Vagina (tissue), 2 donors: ENCODE measurements around the gene RASGRP1. TPM values are rescaled to one million over a fixed set of nuclear protein-coding genes. Genes with fewer than 3 reads are reported as not detected.
A peak's percentile ranks its signal among the peaks of the same experiment; 100 is the strongest.

ENCODE experiments used
- DNase-seq, 2 donors: peaks; one replicate each; pipeline ENCODE4 v3.0.0-alpha.2; 2017; ENCODE audit errors: extremely low spot score in 2 of 2
- H3K27ac ChIP-seq: fragments of 200-600 bp; sonication (generic); one replicate; pipeline ENCODE4 v1.5.1; 2019
- H3K27me3 ChIP-seq: fragments of 200-600 bp; sonication (generic); one replicate; pipeline ENCODE4 v1.5.1; 2019
- H3K36me3 ChIP-seq, 2 donors: fragments of 200-600 bp; sonication (generic); one replicate each; pipeline ENCODE4 v1.5.1; 2017 to 2019
- H3K4me1 ChIP-seq: fragments of 200-600 bp; sonication (generic); one replicate; pipeline ENCODE4 v1.5.1; 2019
- H3K4me3 ChIP-seq, 2 donors: fragments of 200-600 bp; sonication (generic); 1 replicate in 1 of 2; 2 replicates in 1 of 2; pipeline ENCODE4 v1.5.1; 2016 to 2019
- H3K9me3 ChIP-seq: fragments of 200-600 bp; sonication (generic); one replicate; pipeline ENCODE4 v1.5.1; 2019
- CTCF ChIP-seq, 3 experiments: fragments of 450-650 bp in 2 of 3; fragments of 200-600 bp in 1 of 3; sonication (generic) in 1 of 3; IDR thresholded peaks; one replicate each; pipeline ENCODE4 v1.5.1; 2017 to 2019; ENCODE audit warnings: antibody characterized with exemption in 3 of 3, mild to moderate bottlenecking in 2 of 3, moderate library complexity in 2 of 3
- POLR2A ChIP-seq, 2 donors: fragments of 450-650 bp; IDR thresholded peaks; one replicate each; pipeline ENCODE4 v1.6.1; 2017; ENCODE audit warnings: antibody characterized with exemption in 2 of 2, mild to moderate bottlenecking in 2 of 2, moderate library complexity in 2 of 2
- POLR2AphosphoS5 ChIP-seq, 2 donors: sonication (generic); formaldehyde crosslinking; IDR thresholded peaks; one replicate each; pipeline ENCODE4 v1.9.0; 2017; ENCODE audit warnings: antibody characterized with exemption in 2 of 2, mild to moderate bottlenecking in 2 of 2, low read depth in 1 of 2; ENCODE audit not compliant: insufficient read depth in 1 of 2
- intact Hi-C: fragments of 100-400 bp; cut with DNase I; formaldehyde crosslinking; loops from one replicate; pipeline ENCODE4 v1.15.1; 2023
- total RNA-seq: library from RNA; depleted of rRNA; stranded (reverse); fragments of >200 nt; gene quantifications from one replicate; pipeline ENCODE4 v1.2.3, GENCODE V29; 2016

Gene RASGRP1
- total RNA-seq, 1 donor from 2014 or later, result 8.8 TPM

- no peak for DNase-seq
- H3K27ac ChIP-seq, result no peak overlapping the region
- no peaks in the 10 kb centered on the region for H3K4me1 ChIP-seq
- no peaks in the 10 kb centered on the region for H3K9me3 ChIP-seq
- H3K27me3 ChIP-seq, result no peaks in the 10 kb centered on the region
- intact Hi-C loops, result no loop called here
- TF ChIP-seq CTCF (IDR thresholded peaks at IDR 0.05) (peak in 2 of 3 experiments; percentile 19 to 43), POLR2AphosphoS5 (IDR thresholded peaks at IDR 0.05; ENCODE audit: insufficient read depth in 1 of 2, low read depth in 1 of 2) (no peak)
- H3K4me3 ChIP-seq, result no peak overlapping the region
- H3K36me3 ChIP-seq, result peaks cover 0 to 45% of the 10 kb centered on the region in 2 donors
Measured at GRCh38 chr15:38474155-38474757, 90.4 kb downstream of the RASGRP1 start.

GRCh38 chr15:38471974-38472373 lies 92.6 kb downstream of the RASGRP1 start:
- no peak for TF ChIP-seq CTCF (IDR thresholded peaks at IDR 0.05)
- TF ChIP-seq POLR2A (IDR thresholded peaks at IDR 0.05), result no peak
- no peak for TF ChIP-seq POLR2AphosphoS5 (IDR thresholded peaks at IDR 0.05; ENCODE audit: insufficient read depth in 1 of 2, low read depth in 1 of 2)
- intact Hi-C loops, result no loop called here
- DNase-seq, result no peak

GRCh38 chr15:38470816-38471215 lies 93.8 kb downstream of the RASGRP1 start:
- no peaks in the 10 kb centered on the region for H3K27me3 ChIP-seq
- no peak for TF ChIP-seq POLR2A (IDR thresholded peaks at IDR 0.05)
- TF ChIP-seq POLR2AphosphoS5 (IDR thresholded peaks at IDR 0.05; ENCODE audit: insufficient read depth in 1 of 2, low read depth in 1 of 2), result no peak
- no peak for TF ChIP-seq CTCF (IDR thresholded peaks at IDR 0.05)
- no peak for DNase-seq
- no peaks in the 10 kb centered on the region for H3K4me1 ChIP-seq
- H3K9me3 ChIP-seq, result no peaks in the 10 kb centered on the region
- H3K36me3 ChIP-seq, result peaks cover 0 to 37% of the 10 kb centered on the region in 2 donors
- intact Hi-C loops, result no loop called here
- no peak overlapping the region for H3K4me3 ChIP-seq
- no peak overlapping the region for H3K27ac ChIP-seq

More at GRCh38 chr15:38471974-38472373, 92.6 kb downstream of the RASGRP1 start:
- no peak overlapping the region for H3K27ac ChIP-seq
- H3K4me3 ChIP-seq, result no peak overlapping the region
- no peaks in the 10 kb centered on the region for H3K4me1 ChIP-seq
- H3K36me3 ChIP-seq, result peaks cover 0 to 42% of the 10 kb centered on the region in 2 donors
- H3K27me3 ChIP-seq, result no peaks in the 10 kb centered on the region
- H3K9me3 ChIP-seq, result no peaks in the 10 kb centered on the region

GRCh38 chr15:38464675-38465074 lies 99.9 kb downstream of the RASGRP1 start:
- intact Hi-C loops, result no loop called here
- no peak for TF ChIP-seq CTCF (IDR thresholded peaks at IDR 0.05)
- TF ChIP-seq POLR2AphosphoS5 (IDR thresholded peaks at IDR 0.05; ENCODE audit: insufficient read depth in 1 of 2, low read depth in 1 of 2), result no peak
- no peak for TF ChIP-seq POLR2A (IDR thresholded peaks at IDR 0.05)
- no peaks in the 10 kb centered on the region for H3K9me3 ChIP-seq

GRCh38 chr15:38463893-38464292 lies 100.7 kb downstream of the RASGRP1 start:
- intact Hi-C loops, result no loop called here
- no peaks in the 10 kb centered on the region for H3K27me3 ChIP-seq
- no peak overlapping the region for H3K4me3 ChIP-seq
- no peaks in the 10 kb centered on the region for H3K4me1 ChIP-seq
- H3K36me3 ChIP-seq, result peaks cover 0 to 5% of the 10 kb centered on the region in 2 donors
- H3K27ac ChIP-seq, result no peak overlapping the region
- DNase-seq, result no peak
- TF ChIP-seq POLR2AphosphoS5 (IDR thresholded peaks at IDR 0.05; ENCODE audit: insufficient read depth in 1 of 2, low read depth in 1 of 2) (no peak), POLR2A (IDR thresholded peaks at IDR 0.05) (no peak), CTCF (IDR thresholded peaks at IDR 0.05) (no peak)
- no peaks in the 10 kb centered on the region for H3K9me3 ChIP-seq

More at GRCh38 chr15:38464675-38465074, 99.9 kb downstream of the RASGRP1 start:
- Histone ChIP-seq H3K4me1 (no peaks in the 10 kb centered on the region), H3K27me3 (no peaks in the 10 kb centered on the region), H3K27ac (no peak overlapping the region), H3K36me3 (peaks cover 0 to 5% of the 10 kb centered on the region in 2 donors), H3K4me3 (no peak overlapping the region)
- no peak for DNase-seq
